ENCODE measurements around the gene MOGAT2.
"Not testable (repeated sequence)": the region's sequence is repeated elsewhere in the genome, so short reads cannot be mapped to it uniquely, and the experiment has no call there.

DNA sequence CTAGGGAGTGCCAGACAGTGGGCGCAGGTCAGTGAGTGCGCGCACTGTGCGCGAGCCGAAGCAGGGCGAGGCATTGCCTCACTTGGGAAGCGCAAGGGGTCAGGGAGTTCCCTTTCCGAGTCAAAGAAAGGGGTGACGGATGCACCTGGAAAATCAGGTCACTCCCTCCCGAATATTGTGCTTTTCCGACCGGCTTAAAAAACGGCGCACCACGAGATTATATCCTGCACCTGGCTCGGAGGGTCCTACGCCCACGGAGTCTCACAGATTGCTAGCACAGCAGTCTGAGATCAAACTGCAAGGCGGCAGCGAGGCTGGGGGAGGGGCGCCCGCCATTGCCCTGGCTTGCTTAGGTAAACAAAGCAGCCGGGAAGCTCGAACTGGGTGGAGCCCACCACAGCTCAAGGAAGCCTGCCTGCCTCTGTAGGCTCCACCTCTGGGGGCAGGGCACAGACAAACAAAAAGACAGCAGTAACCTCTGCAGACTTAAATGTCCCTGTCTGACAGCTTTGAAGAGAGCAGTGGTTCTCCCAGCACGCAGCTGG is 31.2 kb downstream of the MOGAT2 start:
- TF ChIP-seq EZH2 (IDR thresholded peaks at IDR 0.05; ENCODE audit: borderline replicate concordance, low read length) = not testable (repeated sequence)
- TF ChIP-seq, protein P1, sequence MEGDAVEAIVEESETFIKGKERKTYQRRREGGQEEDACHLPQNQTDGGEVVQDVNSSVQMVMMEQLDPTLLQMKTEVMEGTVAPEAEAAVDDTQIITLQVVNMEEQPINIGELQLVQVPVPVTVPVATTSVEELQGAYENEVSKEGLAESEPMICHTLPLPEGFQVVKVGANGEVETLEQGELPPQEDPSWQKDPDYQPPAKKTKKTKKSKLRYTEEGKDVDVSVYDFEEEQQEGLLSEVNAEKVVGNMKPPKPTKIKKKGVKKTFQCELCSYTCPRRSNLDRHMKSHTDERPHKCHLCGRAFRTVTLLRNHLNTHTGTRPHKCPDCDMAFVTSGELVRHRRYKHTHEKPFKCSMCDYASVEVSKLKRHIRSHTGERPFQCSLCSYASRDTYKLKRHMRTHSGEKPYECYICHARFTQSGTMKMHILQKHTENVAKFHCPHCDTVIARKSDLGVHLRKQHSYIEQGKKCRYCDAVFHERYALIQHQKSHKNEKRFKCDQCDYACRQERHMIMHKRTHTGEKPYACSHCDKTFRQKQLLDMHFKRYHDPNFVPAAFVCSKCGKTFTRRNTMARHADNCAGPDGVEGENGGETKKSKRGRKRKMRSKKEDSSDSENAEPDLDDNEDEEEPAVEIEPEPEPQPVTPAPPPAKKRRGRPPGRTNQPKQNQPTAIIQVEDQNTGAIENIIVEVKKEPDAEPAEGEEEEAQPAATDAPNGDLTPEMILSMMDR (IDR thresholded peaks at IDR 0.05; ENCODE audit: low read length) = not testable (repeated sequence)
